H4 (cell line): ENCODE measurements around the gene CPD. TPM values are rescaled to one million over a fixed set of nuclear protein-coding genes. Genes with fewer than 3 reads are reported as not detected.

Experiments used
- DNase-seq: peaks from one replicate; pipeline ENCODE4 v3.0.0-alpha.2; 2015; ENCODE audit warnings: low spot score
- total RNA-seq: library from RNA; depleted of rRNA; stranded (reverse); fragments of >200 nt; shearing (Covaris generic); gene quantifications from 2 replicates; pipeline ENCODE4 v1.2.3, GENCODE V29; 2014; rRNA removed

CPD gene
- total RNA-seq, 1 experiment from 2014 or later, result 40.8 TPM

DNA sequence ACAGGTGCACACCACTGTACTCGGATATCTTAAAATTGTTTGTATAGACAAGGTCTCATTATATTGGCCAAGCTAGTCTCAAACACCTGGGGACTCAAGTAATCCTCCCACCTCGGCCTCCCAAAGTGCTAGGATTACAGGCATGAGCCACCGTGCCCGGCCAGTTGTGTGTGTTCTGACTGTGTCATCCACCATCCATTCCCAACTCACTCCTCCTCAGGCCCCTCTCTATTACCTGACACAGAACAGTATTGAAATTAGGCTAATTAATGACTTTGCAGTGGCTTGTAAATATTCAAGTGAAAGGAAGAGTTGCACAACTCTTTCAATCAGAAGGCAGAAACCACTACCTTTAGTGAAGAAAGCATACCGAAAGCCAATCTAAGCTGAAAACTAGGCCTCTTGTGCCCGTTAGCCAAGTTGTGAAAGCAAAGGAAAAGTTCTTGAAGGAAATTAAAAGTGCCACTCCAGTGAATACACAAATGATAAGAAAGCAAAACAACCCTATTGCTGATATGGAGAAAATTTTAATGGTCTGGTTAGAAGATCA is 127.2 kb downstream of the CPD start:
- DNase-seq, result no peak

DNA sequence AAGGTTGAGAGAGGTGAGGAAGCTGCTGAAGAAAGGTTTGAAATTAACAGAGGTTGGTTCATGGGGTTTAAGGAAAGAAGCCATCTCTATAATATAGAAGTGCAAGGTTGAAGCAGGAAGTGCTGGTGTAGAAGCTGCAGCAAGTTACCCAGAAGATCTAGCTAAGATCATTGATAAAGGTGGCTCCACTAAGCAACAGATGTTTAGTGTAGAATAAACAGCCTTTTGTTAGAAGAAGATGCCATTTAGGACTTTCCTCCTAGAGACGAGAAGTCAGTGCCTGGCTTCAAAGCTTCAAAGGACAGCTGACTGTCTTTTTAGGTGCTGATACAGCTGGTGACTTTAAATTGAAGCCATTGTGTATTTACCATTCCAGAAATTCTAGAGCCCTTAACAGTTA is 127.8 kb downstream of the CPD start:
- no peak for DNase-seq

DNA sequence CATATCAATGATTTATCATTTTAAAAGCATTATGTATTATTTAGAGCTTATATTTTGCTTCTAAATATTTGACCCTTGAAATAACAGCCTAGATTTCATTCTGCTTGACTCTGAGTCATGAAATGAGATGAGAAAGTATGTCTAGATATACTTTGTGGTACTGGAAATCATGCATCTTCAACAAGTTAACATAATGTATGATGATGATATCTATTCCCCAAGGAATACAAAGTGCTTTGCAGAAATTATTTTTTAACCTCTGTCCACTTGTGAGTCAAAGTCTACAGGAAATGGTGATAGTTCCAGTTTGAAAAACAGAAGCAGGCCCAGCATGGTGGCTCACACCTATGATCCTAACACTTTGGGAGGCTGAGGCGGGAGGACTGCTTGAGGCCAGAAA is 134.6 kb downstream of the CPD start:
- no peak for DNase-seq

DNA sequence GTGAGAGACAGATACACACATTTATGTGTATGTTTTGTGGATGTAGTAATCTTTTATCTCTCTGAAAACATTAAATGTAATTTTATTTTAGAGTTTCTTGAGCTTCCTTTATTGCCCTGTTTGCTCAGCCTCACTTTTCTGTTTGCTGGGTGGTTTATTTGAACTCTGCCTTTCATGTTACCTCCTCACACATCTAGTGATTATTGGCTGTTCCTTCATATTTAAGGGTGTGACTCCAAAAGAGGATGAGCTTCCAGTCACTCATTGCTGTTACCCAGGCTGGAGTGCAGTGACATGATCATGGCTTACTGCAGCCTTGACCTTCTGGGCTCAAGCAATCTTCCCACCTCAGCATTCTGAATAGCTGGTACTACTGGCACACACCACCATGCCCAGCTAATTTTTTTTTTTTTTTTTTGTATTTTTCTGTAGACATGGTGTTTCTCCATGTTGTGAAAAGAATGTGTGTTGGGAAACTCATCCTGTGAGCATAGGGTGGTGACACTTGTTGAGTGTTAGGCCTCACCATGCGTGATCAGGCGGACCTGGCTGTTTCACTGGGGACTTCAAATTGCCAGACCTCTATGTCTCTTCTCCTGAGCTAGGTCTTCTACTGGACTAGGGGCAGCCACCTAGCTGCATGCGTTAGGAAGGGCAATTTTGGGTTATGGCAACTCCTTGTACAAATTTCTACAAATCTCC is 136.3 kb downstream of the CPD start:
- DNase-seq, result no peak

DNA sequence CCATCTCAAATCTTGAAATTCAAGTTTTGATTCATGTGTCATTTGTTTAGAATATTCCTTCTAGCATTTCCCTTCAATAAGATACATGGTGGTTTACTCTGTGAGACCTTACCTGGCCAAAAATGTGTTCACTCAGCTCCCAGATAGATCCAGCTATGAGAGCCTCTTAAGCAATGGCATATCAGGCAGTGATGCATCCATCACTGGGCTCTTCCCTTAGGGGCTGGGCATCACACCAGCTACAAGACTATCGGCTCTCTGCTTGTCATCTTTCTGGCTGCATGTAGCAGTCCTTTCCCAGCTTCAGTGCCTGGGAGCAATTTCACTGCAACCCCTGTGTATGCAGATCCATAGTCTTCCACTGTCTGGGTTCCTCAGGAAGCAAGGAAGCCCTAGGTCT is 139.1 kb downstream of the CPD start:
- no peak for DNase-seq

DNA sequence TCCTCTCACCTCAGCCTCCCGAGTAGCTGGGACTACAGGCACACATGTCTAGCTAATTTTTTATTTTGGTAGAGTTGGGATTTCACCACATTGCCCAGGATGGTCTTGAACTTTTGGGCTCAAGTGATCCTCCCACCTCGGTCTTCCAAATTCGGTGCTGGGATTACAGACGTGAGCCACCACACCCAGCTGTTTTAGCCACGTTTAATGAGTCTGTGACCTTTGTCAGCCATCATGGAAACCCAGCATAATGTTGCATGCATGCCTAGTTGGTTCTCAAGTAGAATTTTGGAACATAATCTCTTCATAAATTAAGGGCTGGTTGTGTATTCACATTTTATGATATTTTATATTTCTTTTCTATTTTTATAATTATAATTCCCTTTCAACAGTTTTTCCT is 140.4 kb downstream of the CPD start:
- DNase-seq, result no peak

Other genes with a start within 250 kb of the CPD start
- not detected in 2 replicates for gene SLC6A4, start 143.2 kb upstream of the CPD start, total RNA-seq
- gene BLMH, start 87.0 kb upstream of the CPD start, total RNA-seq, result 32.9 and 48.8 TPM in 2 replicates
- not detected in 2 replicates for gene TMIGD1, start 44.9 kb upstream of the CPD start, total RNA-seq
- gene GOSR1, start 98.5 kb downstream of the CPD start, total RNA-seq, result 29.7 and 51.4 TPM in 2 replicates